IgD-negative memory B cell (primary cell): ENCODE measurements around the gene CAB39. TPM values are rescaled to one million over a fixed set of nuclear protein-coding genes. Genes with fewer than 3 reads are reported as not detected.
A peak's percentile ranks its signal among the peaks of the same experiment; 100 is the strongest.

Source experiments
- H3K27ac Mint-ChIP-seq, 3 donors: one replicate each; pipeline ENCODE4 v1.8.0; 2020 to 2022; ENCODE audit warnings: mild to moderate bottlenecking in 3 of 3, mixed read lengths in 3 of 3, moderate library complexity in 1 of 3
- H3K27me3 Mint-ChIP-seq: one replicate; pipeline ENCODE4 v1.8.0; 2021; ENCODE audit warnings: mixed read lengths
- H3K36me3 Mint-ChIP-seq: one replicate; pipeline ENCODE4 v1.8.0; 2020; ENCODE audit warnings: mild to moderate bottlenecking, mixed read lengths
- H3K4me1 Mint-ChIP-seq, 3 donors: one replicate each; pipeline ENCODE4 v1.8.0; 2020 to 2022; ENCODE audit warnings: mixed read lengths in 3 of 3, mild to moderate bottlenecking in 1 of 3
- H3K4me3 Mint-ChIP-seq, 4 donors: one replicate each; pipeline ENCODE4 v1.8.0; 2020 to 2022; ENCODE audit warnings: mild to moderate bottlenecking in 4 of 4, mixed read lengths in 4 of 4, moderate library complexity in 3 of 4
- H3K9me3 Mint-ChIP-seq, 3 donors: one replicate each; pipeline ENCODE4 v1.8.0; 2020 to 2021; ENCODE audit warnings: mixed read lengths in 3 of 3, mild to moderate bottlenecking in 1 of 3
- polyA plus RNA-seq: library from polyadenylated mRNA; unstranded; fragments of 300-500 nt; fragmentation: Illumina TruSeq; gene quantifications from one replicate; pipeline ENCODE4 v1.2.3, GENCODE V29; 2021

Gene CAB39
- polyA plus RNA-seq, 1 donor from 2014 or later, result 46.8 TPM

DNA sequence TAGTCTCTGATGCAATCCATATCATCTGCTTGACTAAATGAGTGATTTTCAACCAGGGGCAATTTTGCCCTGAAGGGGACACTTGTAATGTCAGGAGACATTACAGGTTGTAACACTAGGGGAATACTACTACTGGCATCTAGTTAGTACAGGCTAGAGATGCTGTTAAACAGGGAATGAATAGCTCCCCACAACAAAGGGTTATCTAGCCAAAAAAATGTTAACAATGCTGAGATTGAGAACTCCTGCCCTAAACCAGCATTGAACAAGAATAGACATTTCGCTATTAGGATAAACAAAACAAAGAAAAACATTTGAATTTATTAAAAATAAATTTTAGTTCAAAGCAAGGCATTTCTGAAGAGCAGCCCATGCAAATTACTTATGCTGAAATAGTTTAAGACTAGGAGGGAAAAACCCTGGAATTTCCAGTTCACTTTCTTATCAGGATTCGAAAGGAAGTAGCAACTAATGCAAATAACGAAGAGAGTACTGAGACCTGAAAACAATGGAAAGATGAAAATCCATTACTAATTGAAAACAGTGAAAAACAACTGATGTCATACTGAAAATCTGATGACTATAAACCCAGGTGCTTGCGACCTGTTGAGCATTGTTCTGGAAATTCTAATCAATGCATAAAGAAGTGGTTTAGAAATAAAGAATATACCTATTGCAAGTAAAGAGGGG is 53.1 kb downstream of the CAB39 start:
- Mint-ChIP-seq H3K9me3 (no peaks in the 10 kb centered on the region), H3K27me3 (no peaks in the 10 kb centered on the region), H3K27ac (no peak overlapping the region), H3K4me3 (no peak overlapping the region), H3K36me3 (peaks cover 16% of the 10 kb centered on the region), H3K4me1 (peaks cover 7 to 20% (median 17%) of the 10 kb centered on the region in 3 donors)

DNA sequence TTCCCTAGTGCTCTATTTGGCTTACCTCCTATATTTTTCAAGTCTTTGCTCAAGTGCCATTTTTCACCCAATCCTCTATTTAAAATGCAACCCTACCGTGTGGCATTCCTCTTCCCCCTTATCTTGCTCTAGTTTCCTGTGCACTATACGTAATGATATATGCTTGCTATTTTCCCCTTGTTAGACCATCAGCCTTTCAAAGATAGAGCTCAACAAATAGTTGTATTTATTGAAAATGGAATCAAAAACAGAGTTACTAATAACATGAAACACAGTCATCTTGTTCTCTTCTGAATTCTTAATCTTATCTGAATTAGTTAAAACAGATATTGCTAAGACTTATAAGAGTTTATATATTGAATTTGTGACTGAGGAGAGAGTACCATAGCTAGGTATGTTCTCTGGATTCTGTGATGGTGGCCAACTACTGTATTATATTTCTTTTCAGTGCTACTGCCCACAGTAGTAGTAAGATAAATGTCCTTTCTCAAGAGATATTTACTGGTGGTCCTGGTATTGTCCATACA is 55.3 kb downstream of the CAB39 start:
- Mint-ChIP-seq H3K9me3 (no peaks in the 10 kb centered on the region), H3K36me3 (peaks cover 14% of the 10 kb centered on the region), H3K4me3 (no peak overlapping the region), H3K27me3 (no peaks in the 10 kb centered on the region), H3K4me1 (peaks cover 10 to 19% (median 16%) of the 10 kb centered on the region in 3 donors), H3K27ac (peak overlapping the region in 2 of 3 donors; percentile 28 to 36)

DNA sequence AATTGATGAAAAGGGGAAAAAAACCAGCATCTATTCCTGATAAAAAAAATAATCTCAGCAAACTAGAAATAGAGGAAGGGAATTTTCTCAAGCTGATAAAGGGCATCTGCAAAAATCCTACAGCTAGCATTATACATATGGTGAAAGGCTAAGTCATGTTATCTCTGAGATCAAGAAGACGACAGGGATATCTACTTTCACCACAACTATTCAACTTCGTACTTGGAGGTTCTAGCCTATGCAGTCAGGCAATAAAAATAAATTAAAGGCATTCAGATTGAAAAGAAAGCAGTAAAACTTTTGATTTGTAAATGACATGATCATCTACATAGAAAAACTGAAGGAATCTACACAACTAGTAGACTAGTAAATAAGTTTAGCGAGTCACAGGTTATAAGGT is 58.2 kb downstream of the CAB39 start:
- Mint-ChIP-seq H3K36me3 (peaks cover 13% of the 10 kb centered on the region), H3K27me3 (no peaks in the 10 kb centered on the region), H3K4me1 (peaks cover 20 to 24% (median 22%) of the 10 kb centered on the region in 3 donors), H3K9me3 (no peaks in the 10 kb centered on the region), H3K27ac (peak overlapping the region in 1 of 3 donors; percentile 11), H3K4me3 (no peak overlapping the region)

DNA sequence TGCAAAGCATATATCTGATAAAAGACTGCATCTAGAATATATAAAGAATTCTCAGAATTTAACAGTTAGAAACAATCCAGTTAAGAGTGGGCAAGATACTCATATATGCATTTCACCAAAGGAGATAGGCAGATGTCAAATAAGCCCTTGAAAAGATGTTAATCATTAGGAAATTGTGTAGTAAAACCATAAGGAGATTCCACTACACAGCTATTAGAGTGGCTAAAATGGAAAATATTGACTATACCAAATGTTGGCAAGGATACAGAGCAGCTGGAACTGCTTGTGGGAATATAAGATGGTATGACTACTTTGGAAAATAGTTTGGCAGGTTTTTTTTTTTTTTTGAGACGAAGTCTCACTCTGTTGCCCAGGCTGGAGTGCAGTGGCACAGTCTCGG is 59.5 kb downstream of the CAB39 start:
- Mint-ChIP-seq H3K27me3 (no peaks in the 10 kb centered on the region), H3K36me3 (peaks cover 10% of the 10 kb centered on the region), H3K4me3 (no peak overlapping the region), H3K27ac (no peak overlapping the region), H3K4me1 (peaks cover 23 to 31% (median 27%) of the 10 kb centered on the region in 3 donors), H3K9me3 (no peaks in the 10 kb centered on the region)

DNA sequence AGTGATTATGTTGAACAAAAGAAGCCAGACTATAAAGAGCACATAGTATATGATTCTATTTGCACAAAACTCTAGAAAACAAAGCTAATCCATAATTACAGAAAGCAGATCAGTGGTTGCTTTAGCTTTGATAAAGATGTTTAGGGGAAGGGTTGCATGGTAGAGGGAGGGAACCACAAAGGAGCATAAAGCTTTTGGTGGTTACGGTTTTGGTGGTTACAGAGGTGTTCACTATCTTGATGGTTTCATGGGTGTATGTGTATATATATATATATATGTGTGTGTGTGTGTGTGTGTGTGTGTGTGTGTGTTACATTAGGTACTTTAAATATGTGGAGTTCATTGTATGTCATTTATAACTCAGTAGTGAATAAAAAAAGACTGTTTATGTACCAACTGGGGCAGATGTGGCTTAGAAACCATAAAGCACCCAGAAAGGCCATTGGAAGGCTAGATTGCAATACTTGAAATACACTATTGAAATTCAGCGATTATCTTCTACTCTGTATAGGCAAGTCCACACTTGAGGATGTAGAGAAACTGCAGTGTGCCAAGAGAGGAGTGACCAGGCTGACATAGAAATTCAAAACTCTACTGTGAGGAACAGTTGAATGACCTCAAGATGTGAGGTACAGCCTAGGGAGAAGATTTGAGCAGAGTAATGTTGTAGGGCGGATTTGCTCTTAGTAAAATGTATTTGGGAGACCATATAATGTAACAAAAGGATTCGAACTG is 60.6 kb downstream of the CAB39 start:
- Mint-ChIP-seq H3K4me3 (no peak overlapping the region), H3K36me3 (peaks cover 9% of the 10 kb centered on the region), H3K4me1 (peaks cover 22 to 30% (median 27%) of the 10 kb centered on the region in 3 donors), H3K27ac (peak overlapping the region in 1 of 3 donors; percentile 31), H3K9me3 (no peaks in the 10 kb centered on the region), H3K27me3 (no peaks in the 10 kb centered on the region)

DNA sequence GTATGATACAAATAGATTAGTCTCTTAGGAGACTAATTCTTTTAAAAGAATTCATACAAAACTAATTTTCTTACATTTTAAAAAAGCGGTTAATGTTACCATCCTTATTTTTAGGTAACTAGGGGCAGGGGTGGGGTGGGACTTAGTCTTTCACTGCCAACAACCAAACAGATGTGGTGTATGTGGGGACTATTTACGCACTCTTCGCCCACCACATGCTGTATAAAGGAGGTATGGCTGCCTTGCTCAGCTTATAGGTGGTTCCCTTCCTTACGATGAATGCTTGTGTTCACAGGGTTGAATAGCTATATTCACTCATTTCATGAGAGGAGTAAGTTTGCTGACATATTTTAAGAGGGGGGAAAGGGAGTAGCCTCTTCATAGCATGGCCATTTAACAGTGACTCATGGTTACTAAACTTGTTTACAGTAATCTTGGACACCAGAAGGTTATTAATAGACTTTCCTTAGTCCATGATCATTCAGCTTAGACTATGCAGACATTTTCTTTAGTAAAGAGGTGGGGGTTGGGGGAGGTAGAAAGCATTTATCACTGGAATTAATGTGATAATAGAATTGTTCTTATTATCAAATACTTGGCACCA is 61.8 kb downstream of the CAB39 start:
- H3K4me3 Mint-ChIP-seq, result no peak overlapping the region
- H3K9me3 Mint-ChIP-seq, result no peaks in the 10 kb centered on the region

DNA sequence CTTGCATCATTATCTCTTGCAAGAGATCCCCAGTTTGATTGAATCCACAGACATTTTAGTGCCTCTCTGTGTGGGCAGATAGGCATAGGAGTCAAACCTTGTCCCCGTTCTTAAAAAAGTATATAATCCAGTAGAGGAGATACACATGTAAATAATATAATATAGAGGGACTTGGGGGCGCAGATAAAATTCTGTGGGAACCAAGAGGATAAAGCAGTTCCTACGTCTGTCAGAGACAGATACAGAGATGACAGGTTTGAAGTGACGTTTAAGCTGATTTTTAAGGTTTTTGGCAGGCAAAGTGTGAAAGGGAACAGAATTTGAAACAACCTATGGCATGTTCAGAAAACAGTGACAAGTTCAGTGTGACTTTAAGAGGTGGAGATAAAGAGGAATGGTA is 63.1 kb downstream of the CAB39 start:
- Mint-ChIP-seq H3K27ac (no peak overlapping the region), H3K36me3 (peaks cover 4% of the 10 kb centered on the region), H3K27me3 (no peaks in the 10 kb centered on the region), H3K4me1 (peaks cover 21 to 36% (median 33%) of the 10 kb centered on the region in 3 donors), H3K9me3 (no peaks in the 10 kb centered on the region), H3K4me3 (no peak overlapping the region)

More for the DNA sequence above, 61.8 kb downstream of the CAB39 start:
- H3K36me3 Mint-ChIP-seq, result peaks cover 4% of the 10 kb centered on the region
- peak overlapping the region in 1 of 3 donors; percentile 32 for H3K27ac Mint-ChIP-seq
- no peaks in the 10 kb centered on the region for H3K27me3 Mint-ChIP-seq
- H3K4me1 Mint-ChIP-seq, result peaks cover 23 to 27% (median 26%) of the 10 kb centered on the region in 3 donors

DNA sequence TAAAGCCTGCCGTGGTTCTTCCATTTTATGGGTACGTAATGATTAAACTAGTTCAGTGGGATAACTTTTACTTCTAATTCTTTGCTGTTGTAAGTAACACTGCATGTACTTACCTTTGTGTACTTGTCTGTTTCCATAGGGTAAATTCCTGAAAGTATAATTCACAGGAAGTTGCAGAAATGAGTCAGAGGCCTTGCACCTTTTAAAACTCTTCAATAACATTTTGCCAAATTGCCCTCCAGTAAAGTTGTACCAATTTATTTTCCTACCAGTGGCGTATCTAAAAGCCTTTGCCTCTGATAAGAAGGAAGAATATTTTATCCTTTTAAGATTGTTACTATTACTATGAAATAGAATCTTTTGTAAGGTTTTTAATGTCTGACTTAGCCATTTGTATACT is 65.1 kb downstream of the CAB39 start:
- Mint-ChIP-seq H3K4me3 (no peak overlapping the region), H3K4me1 (peaks cover 23 to 40% (median 28%) of the 10 kb centered on the region in 3 donors), H3K27ac (peak overlapping the region in 2 of 3 donors; percentile 60), H3K27me3 (no peaks in the 10 kb centered on the region), H3K9me3 (no peaks in the 10 kb centered on the region), H3K36me3 (peaks cover 3% of the 10 kb centered on the region)

DNA sequence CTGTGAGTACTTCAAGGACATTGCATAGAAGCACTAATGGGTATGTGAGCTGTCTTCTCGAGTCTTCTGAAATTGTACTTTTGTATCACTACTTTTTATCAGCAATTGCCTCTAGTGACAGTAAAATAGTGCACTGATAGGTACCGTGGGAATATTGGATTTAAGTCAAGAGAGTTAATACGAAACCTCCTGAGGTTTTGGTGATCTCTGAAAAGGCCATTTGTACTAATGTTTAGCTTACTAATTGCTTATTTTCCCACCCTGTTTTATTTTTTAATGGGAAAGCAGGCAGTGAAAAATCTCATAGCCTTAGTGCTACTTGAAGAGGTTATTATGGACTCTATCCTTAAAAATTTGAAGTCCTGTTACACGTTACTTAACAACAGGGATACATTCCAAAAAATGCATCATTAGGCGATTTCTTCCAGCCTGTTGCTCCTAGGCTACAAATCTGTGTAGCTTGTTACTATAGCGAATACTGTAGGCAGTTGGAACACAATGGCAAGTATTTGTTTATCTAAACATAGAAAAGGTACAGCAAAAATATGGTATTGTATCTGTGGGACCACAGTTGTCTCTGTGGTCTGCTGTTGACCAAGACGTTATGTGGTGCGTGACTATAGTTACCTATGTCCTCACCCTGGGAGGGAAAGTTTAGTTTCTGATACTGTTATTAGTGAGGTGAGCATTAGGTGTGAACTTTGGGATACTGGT is 65.9 kb downstream of the CAB39 start:
- no peaks in the 10 kb centered on the region for H3K9me3 Mint-ChIP-seq
- H3K27me3 Mint-ChIP-seq, result no peaks in the 10 kb centered on the region
- H3K4me3 Mint-ChIP-seq, result no peak overlapping the region
- H3K4me1 Mint-ChIP-seq, result peaks cover 19 to 37% (median 25%) of the 10 kb centered on the region in 3 donors
- peak overlapping the region in 1 of 3 donors; percentile 60 for H3K27ac Mint-ChIP-seq
- no peaks in the 10 kb centered on the region for H3K36me3 Mint-ChIP-seq

DNA sequence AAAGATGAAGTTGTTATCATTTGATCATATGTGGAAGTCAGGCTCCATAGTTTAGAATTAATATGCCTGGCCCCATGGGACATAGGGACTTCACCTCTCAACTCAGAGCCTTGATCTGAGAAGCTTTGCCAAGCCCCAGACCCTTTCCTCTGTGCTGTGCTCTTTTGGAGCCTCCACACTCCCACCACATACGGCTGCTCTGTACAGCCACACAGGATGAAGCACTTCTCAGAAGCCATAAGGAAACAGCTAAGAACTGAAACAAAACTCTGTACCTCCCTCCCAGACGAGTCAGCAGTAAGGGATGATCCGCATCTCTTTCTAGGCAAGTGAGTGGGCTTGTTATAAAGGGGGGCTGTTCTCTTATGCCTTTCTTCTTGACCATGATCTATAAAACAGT is 66.5 kb downstream of the CAB39 start:
- peaks cover 0 to 2% (median 0%) of the 10 kb centered on the region in 3 donors for H3K9me3 Mint-ChIP-seq
- H3K4me3 Mint-ChIP-seq, result no peak overlapping the region
- H3K27ac Mint-ChIP-seq, result peak overlapping the region in 1 of 3 donors; percentile 37
- H3K36me3 Mint-ChIP-seq, result peaks cover under 1% of the 10 kb centered on the region
- peaks cover 22 to 37% (median 26%) of the 10 kb centered on the region in 3 donors for H3K4me1 Mint-ChIP-seq
- no peaks in the 10 kb centered on the region for H3K27me3 Mint-ChIP-seq

DNA sequence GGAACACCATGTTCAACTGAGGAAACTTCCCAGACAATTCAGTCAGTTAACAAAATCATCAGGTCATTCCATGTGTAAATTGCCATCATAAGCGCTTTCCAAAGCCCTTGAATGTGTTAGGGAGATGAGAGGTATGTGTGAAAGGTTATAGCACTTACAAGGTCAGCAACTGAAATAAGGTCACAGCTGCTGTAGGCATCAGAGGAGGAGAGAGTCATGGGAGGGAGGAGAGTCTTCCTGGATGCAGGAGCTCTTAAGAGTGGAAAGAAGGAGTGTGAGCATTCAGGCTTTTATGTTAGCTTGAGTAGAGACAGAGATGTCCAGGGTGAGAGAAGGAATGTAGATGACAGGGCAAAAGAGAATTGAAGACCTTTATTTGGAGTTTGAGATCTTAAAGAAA is 67.0 kb downstream of the CAB39 start:
- peaks cover 4% of the 10 kb centered on the region for H3K36me3 Mint-ChIP-seq
- peaks cover 0 to 2% (median 0%) of the 10 kb centered on the region in 3 donors for H3K9me3 Mint-ChIP-seq
- H3K27ac Mint-ChIP-seq, result peak overlapping the region; percentile 15 to 50 (median 37)
- no peak overlapping the region for H3K4me3 Mint-ChIP-seq
- no peaks in the 10 kb centered on the region for H3K27me3 Mint-ChIP-seq
- H3K4me1 Mint-ChIP-seq, result peaks cover 19 to 41% (median 30%) of the 10 kb centered on the region in 3 donors

DNA sequence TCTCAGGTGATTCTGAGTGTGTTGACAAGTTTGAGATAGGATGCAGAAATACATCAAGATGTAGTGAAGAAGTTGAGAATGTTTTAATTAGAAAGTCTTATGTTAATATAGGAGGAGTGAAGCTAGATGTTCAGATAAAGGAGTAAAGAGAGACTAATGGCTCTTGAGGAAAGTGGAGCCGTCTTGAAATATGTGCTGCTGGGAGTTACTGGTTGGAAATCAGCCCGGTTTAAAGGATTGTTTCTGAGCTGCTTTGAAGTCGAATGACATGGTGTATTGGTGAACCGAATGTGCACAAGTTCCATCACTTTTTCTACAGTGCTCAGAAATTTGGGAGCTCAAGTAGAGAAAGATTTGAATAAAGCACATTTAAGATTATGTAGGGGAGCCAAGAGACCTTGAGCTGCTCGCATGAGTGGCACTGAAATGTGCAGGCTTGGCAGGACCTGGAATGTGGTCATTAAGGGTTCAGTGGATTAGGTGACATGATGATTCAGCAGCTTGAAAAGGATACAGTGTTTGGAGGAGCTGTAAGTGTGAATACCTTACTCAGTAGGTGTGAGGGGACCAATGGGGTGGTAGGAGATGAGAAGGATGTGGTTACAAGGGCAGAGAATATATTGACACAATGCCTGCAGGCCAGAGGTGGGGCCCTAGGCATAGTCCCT is 68.6 kb downstream of the CAB39 start:
- H3K4me1 Mint-ChIP-seq, result peaks cover 17 to 39% (median 23%) of the 10 kb centered on the region in 3 donors

DNA sequence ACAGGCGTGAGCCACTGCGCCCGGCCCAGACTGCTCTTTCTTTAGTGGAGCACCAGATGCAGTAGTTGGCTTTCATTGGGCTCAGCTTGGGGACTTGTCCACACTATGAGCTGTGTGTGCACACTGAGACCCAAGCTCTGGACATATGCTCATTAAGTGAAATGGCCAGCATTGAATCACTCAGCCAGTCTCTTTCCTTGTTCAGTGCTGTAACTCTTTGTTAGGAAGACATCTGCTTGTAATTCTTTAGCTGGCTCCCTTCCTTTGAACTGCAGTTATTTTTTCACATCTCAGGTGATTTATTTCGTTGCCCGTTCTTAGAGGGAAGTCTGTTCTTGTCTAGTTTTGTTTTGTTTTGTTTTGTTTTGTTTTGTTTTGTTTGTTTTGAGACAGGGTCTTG is 70.5 kb downstream of the CAB39 start:
- Mint-ChIP-seq H3K27ac (no peak overlapping the region), H3K9me3 (peaks cover 7 to 11% (median 7%) of the 10 kb centered on the region in 3 donors), H3K4me1 (peaks cover 12 to 35% (median 21%) of the 10 kb centered on the region in 3 donors), H3K27me3 (no peaks in the 10 kb centered on the region), H3K36me3 (peaks cover 18% of the 10 kb centered on the region), H3K4me3 (no peak overlapping the region)

More for the DNA sequence above, 68.6 kb downstream of the CAB39 start:
- Mint-ChIP-seq H3K27me3 (no peaks in the 10 kb centered on the region), H3K27ac (peak overlapping the region in 2 of 3 donors; percentile 14 to 55), H3K36me3 (peaks cover 6% of the 10 kb centered on the region), H3K9me3 (peaks cover 0 to 2% (median 0%) of the 10 kb centered on the region in 3 donors), H3K4me3 (no peak overlapping the region)

DNA sequence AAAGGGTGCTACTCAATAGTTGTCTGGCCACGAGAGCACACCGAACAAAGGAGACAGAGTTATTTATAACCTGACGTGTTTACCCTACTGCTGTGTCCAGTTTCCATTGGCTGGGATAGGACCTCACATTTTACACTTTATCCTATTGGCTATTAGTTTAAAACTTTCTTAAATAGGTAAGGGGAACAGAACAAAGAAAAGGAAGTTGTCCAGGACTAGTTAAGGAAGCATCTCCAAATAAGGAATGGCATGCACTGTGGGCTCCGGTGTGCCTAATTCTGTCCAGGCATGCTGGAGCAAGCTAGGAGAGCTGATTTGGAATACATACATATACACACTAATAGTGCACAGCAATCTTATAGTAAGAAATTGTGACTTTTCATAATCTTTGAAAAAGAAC is 72.2 kb downstream of the CAB39 start:
- Mint-ChIP-seq H3K27me3 (no peaks in the 10 kb centered on the region), H3K4me1 (peaks cover 15 to 29% (median 21%) of the 10 kb centered on the region in 3 donors), H3K9me3 (peaks cover 13 to 23% (median 13%) of the 10 kb centered on the region in 3 donors), H3K4me3 (peak overlapping the region in 1 of 4 donors; percentile 34), H3K36me3 (peaks cover 27% of the 10 kb centered on the region), H3K27ac (peak overlapping the region in 2 of 3 donors; percentile 10 to 41)
